OCI-M1 (cell line): Measurements from ENCODE around the gene ARHGAP23.

Experiments used
- DNase-seq: peaks from one replicate; lab custom pipeline; 2025; lab: John Stamatoyannopoulos, UW

Gene ARHGAP23

DNA sequence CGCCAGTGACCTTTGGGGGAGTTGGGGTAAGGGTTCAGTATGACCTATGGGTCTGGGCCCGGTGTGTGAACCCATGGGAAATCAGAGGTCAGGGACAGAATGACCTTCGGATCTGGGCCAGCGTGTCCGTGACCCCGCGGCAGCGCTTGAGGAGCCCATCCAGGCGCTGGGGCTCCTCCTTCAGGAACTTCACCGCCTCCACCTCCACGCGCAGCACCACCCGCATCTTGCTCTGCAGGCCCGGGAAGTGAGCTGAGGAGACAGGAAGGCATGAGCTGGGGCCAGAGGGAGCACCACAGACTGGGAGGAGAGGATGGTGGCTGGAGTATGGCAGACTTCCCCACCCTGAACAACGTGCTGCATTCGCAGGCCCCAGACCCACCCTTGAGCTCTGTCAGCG lies 124.1 kb downstream of the ARHGAP23 start:
- DNase-seq = no peak

DNA sequence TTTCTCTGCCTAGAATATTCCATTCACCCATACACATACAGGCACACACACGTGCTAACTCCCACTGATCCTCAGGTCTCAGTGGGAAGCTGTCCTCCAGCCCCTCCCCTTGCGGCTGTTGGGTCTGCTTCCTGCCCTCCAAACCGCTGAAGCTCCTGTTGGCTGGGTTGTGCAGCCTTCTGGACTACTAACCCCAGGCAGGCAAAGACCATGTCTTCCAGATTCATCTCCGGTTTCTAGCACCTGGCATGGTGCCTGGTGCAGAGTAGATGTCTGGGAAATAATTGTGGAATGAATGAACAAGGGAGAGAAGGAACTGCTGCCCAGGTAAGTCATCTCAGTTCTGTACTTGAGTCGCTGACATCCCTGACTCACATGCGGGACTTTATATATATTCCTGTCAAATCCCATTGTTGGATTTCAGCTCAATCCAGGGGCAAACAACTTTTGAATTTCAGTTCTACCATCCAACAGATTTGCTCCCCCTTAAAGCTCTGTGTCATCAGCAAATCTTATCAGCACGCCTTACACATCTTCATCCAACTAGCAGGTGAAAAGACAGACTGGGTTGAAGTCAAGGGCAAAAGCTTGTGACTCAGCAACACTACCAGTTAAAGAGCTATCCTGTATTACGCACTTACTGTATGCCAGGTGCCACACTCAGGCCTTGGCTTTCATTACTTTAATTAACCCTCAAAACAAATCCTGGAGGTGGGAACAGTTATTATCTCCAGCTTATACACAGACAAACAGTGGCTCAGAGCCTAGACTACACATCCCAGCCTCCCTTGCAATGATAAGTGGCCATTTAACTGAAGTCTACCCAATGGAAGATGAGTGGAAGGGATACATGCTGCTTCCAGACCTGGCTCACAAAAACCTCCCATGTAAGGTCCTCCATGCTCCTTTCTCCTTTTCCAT lies 126.4 kb downstream of the ARHGAP23 start:
- no peak for DNase-seq

DNA sequence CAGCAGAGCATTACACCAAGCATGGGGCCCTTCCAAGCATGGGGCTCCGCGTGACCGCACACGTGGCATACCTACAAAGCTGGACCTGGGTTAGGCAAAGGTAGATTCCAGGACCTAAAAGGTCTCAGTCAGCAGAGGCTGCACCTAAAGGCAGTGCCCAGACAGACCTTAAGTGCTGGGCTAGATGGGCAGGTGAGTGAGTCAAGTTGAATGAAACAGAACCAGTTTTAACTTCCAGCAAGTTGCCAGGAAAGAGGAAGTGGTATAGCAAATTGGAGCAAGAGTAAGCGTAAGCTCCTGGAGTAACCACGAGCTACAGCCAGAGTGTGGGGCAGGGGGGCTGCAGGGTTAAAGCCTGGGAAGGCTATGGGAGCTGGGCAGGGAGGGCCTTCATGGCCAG lies 128.0 kb downstream of the ARHGAP23 start:
- DNase-seq = peak; percentile 34

DNA sequence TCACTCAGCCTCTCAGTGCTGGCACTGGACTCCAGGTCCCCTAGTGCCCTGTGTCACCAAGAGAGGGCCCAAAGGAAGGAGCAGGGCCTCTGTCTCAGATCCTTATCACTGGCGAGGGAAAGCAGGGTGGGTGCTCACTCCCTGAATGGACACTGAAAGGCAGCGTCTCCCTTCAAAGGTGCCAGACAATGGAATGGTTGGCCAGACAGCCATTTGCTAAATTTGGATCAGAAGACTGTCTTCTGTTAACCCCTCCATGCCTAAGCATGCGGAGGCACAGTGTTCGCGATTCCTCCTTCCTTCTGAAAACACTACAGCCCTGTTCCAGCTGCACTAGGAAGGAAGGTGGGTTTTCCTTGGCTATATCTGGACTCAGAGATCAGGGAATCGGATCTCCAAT lies 129.1 kb downstream of the ARHGAP23 start:
- DNase-seq = no peak

DNA sequence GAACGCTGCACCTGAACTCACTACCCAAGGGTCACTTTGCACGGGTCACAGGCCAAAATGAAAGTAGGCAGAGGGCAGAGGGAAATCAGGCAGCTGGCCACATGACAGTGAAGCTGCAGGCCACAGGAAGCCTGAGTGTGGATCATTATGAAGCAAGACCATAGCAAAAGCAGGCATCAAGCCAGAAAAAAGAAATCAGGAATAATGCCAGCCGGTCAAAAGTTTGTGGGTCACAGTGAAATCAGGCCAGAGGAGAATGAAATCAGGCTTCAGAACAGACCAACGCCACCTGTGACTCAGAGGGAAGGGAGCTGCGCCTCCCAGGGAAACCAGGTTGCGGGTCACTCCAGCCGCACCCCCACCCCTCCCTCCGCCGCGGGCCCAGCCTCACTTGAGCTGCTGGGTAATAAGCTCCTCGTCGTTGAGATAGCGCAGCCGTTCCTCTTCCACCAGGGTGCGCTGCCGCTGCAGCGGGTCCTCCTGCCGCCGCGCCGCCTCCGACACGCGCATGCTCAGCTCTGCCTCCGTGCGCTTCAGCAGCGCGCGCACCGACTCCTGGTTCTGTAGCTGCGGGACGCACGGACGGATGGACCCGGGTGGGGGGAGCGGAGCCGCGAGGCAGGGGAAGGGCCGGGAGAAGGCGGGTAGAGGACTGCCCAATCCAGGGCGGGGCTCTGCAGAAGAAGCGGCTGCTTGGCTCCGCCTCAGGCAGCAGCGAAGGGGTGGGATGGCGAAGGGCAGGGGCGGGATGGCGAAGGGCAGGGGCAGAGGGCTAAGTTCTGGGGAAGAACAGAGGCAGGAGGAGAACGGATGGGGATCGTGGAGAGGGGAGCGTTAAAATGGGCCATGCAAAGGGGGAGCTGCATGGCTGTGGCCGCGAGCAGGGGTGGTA lies 129.8 kb downstream of the ARHGAP23 start:
- peak; percentile 93 for DNase-seq

DNA sequence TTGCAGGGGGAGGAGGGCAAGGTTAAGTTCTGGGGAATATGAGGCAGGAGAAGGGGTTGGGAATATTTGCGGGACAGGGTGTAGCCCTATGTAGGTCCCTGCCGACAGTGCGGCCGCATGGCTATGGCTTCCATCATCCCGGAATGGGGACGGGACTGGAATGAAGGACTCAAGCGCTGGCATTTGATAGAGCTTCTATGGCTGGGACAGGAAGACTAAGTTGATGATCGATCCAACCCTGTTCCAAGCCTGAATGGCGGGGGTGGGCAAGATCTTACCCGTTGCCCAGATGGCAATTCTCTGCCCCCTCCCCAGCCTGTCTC lies 130.4 kb downstream of the ARHGAP23 start:
- DNase-seq = no peak

DNA sequence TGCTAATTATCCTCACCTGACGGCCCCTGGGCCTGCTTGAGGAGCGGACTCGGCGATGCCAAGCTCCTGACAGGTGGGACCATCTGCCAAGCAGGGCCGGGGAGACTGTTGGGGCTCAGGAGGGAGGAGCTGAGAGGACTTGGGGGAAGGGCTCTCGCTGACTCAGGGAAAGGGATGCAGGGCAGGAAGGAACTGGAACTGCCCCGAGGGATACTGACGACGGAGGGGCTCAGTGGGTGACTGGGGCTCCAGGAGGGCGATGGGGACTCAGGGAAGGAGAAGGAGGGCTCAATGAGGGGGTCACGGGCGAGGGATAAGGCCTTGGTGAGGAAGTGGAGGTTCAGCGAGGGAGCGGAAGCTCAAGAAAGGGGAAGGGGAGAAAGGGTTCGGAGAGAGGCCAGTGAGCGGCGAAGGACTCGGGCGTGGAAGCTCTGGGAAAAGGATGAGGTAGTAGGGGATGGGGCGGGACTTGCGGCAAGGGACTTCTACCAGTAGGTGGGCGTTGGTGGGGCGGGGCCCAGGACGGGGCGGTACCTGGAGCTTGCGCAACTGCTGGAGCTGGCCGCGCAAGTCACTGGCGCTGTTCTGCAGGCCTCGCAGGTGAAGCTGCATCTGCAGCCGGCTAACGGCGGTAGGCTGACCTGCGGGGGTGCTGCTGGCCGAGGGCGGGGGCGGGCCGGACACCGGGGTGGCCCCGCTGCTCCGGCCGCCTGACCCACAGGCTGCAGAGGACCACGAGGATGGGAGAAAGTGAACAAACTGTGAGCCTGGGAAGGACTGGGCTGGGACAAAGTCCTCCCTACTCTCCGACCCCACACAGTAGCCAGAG lies 131.0 kb downstream of the ARHGAP23 start:
- peak; percentile 75 for DNase-seq

DNA sequence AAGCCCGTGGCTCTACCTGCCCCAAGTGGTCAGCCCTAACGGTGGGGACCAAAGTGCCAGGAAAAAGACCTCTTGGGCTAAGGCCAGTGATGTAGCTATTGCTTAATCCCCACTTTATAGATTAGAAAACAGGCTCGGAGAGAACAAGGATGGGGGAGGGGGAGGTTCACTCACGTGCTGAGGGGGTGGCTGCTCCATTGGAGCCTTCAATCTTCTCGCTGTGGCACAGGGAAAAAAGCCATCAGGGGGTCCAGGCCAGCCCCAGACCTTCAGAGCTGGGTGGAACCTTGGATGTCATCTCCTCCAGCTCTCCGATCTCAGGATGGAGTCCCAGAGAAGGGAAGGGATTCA lies 131.6 kb downstream of the ARHGAP23 start:
- peak; percentile 39 for DNase-seq

DNA sequence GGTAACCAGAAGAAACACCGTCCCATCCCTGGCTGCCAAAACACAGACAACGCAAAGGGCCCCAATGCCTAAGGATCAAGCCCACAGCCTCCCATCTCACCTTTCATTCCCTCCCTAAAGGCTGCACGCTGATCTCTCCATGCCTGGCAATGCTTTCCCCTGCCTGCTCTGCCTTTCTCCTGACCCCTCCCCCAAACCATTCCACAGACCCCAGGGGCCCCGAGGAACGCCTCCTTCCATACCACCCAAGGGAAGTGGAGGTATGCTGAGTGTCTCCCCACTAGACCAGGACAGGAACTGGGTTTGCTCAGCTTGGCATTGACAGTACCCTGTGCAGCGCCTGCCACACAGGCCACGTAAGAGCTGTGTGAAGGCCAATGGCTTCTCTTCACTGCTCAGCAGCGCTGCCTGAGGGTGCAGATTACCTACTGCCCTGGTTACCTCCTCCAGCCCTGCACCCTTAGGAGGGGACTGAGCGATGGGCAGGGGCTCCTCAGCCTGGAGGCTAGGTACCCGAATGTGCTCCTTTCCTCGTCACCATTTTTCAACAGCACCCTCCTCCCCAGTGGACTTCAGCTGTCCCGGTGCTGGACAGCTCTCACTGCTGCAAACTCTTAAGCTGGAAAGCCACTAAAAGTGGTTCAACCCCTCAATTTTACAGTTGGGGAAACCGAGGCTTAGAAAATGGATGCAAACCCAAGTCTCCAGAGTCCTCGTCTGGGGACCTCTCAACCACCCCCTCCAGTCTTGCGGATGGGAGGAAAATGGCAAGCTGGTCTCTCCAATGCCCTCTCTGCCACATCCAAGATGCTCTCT lies 132.4 kb downstream of the ARHGAP23 start:
- DNase-seq = peak; percentile 12

DNA sequence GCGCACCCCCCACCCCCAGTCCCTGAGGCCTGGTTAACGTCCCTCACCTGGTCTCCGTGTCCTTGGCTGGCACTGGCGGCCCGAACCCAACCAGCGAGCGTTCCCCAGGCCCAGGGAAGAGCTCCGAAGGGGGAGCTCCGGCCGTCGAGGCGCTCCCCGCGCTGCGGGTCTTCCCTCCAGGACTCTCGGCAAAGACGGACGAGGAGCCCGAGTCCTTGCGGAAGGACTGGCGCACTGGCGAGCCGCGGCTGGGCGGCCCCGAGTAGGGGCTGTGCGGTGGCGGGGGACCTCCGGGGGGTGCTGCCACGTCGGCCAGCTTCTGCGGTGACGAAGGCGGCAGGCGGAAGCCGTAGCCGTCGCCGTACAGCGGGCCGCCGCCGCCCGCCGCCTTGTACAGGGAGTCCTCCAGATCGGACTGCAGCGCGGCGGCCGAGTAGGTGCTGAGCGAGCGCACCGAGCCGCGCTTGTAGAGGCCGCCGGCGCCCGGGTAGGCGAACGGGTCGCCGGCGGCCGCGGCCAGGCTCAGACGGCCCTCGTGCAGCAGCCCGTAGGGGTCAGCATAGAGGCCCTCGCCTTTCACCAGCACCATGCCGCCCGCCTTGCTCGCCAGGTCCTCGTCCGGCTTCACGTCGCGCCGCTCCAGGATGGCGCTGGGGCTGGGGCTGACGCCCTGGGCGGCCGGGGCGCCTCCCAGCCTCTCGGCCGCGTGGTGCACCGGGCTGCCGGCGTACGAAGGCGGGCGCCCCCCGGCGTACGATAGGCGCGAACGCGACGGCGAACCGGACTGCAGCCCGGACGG lies 133.4 kb downstream of the ARHGAP23 start:
- DNase-seq = no peak
